ENCODE measurements around the gene ISG20. TPM values are rescaled to one million over a fixed set of nuclear protein-coding genes. Genes with fewer than 3 reads are reported as not detected.
"Not testable (repeated sequence)": the region's sequence is repeated elsewhere in the genome, so short reads cannot be mapped to it uniquely, and the experiment has no call there.

Gene ISG20
- polyA plus RNA-seq, 4 donors = 1.1 to 2.4 (median 1.4) TPM

- no peak for DNase-seq (ENCODE audit: low read depth in 4 of 4, low spot score in 2 of 4)
Measured at GRCh38 chr15:88634449-88634848, 4.4 kb upstream of the ISG20 start.

GRCh38 chr15:88635318-88635717 is 3.5 kb upstream of the ISG20 start:
- no peak for DNase-seq (ENCODE audit: low read depth in 4 of 4, low spot score in 2 of 4)

- no peak for DNase-seq (ENCODE audit: low read depth in 4 of 4, low spot score in 2 of 4)
Measured at GRCh38 chr15:88636050-88636449, 2.8 kb upstream of the ISG20 start.

GRCh38 chr15:88636654-88637053 is 2.2 kb upstream of the ISG20 start:
- no peak for DNase-seq (ENCODE audit: low read depth in 4 of 4, low spot score in 2 of 4)

- no peak for DNase-seq (ENCODE audit: low read depth in 4 of 4, low spot score in 2 of 4)
Measured at GRCh38 chr15:88637436-88637835, 1.4 kb upstream of the ISG20 start.

GRCh38 chr15:88637841-88638625 is 783 bp upstream of the ISG20 start:
- DNase-seq (ENCODE audit: low read depth in 4 of 4, low spot score in 2 of 4) = no peak

GRCh38 chr15:88641959-88642452 is 3.2 kb downstream of the ISG20 start:
- no peak for DNase-seq (ENCODE audit: low read depth in 4 of 4, low spot score in 2 of 4)

- not testable (repeated sequence) for DNase-seq (ENCODE audit: low read depth in 4 of 4, low spot score in 2 of 4)
Measured at GRCh38 chr15:88642514-88642913, 3.7 kb downstream of the ISG20 start.

GRCh38 chr15:88644741-88645140 is 5.9 kb downstream of the ISG20 start:
- DNase-seq (ENCODE audit: low read depth in 4 of 4, low spot score in 2 of 4) = no peak

GRCh38 chr15:88645171-88646087 is 6.6 kb downstream of the ISG20 start:
- no peak for DNase-seq (ENCODE audit: low read depth in 4 of 4, low spot score in 2 of 4)

- no peak for DNase-seq (ENCODE audit: low read depth in 4 of 4, low spot score in 2 of 4)
Measured at GRCh38 chr15:88646088-88646405, 7.2 kb downstream of the ISG20 start.

GRCh38 chr15:88646951-88647350 is 8.1 kb downstream of the ISG20 start:
- DNase-seq (ENCODE audit: low read depth in 4 of 4, low spot score in 2 of 4) = no peak

GRCh38 chr15:88647351-88648105 is 8.7 kb downstream of the ISG20 start:
- no peak for DNase-seq (ENCODE audit: low read depth in 4 of 4, low spot score in 2 of 4)

- DNase-seq (ENCODE audit: low read depth in 4 of 4, low spot score in 2 of 4) = no peak
Measured at GRCh38 chr15:88648357-88649214, 9.8 kb downstream of the ISG20 start.

- no peak for DNase-seq (ENCODE audit: low read depth in 4 of 4, low spot score in 2 of 4)
Measured at GRCh38 chr15:88649286-88649733, 10.5 kb downstream of the ISG20 start.

- DNase-seq (ENCODE audit: low read depth in 4 of 4, low spot score in 2 of 4) = no peak
Measured at GRCh38 chr15:88649753-88650551, 11.1 kb downstream of the ISG20 start.

GRCh38 chr15:88650556-88650955 is 11.7 kb downstream of the ISG20 start:
- DNase-seq (ENCODE audit: low read depth in 4 of 4, low spot score in 2 of 4) = no peak

GRCh38 chr15:88651136-88651732 is 12.4 kb downstream of the ISG20 start:
- peak in 1 of 4 donors; percentile 46 for DNase-seq (ENCODE audit: low read depth in 4 of 4, low spot score in 2 of 4)

GRCh38 chr15:88651971-88652370 is 13.2 kb downstream of the ISG20 start:
- no peak for DNase-seq (ENCODE audit: low read depth in 4 of 4, low spot score in 2 of 4)

Data from left renal cortex interstitium (tissue), 4 donors.